Naive thymus-derived CD8-positive, alpha-beta T cell (primary cell): ENCODE measurements around the gene CLEC20A. TPM values are rescaled to one million over a fixed set of nuclear protein-coding genes. Genes with fewer than 3 reads are reported as not detected.
"Not testable (repeated sequence)": the region's sequence is repeated elsewhere in the genome, so short reads cannot be mapped to it uniquely, and the experiment has no call there.

Source experiments
- ATAC-seq, 2 donors: fragments of 150-1000 bp; cut with Tn5 transposase in 1 of 2; sonication (Bioruptor Pico), chemical (Tn5 transposase) in 1 of 2; 1 replicate in 1 of 2; 2 replicates in 1 of 2; pipeline ENCODE4 v1.10.0; 2021; ENCODE audit warnings: mild to moderate bottlenecking in 2 of 2, moderate library complexity in 2 of 2
- POLR2A ChIA-PET: fragments of 350-600 bp; sonication (Branson Sonifier 250); formaldehyde crosslinking; loops from one replicate; lab custom pipeline; 2021; ENCODE audit warnings: antibody characterized with exemption; lab: Charles Lee
- DNase-seq, 10 donors: peaks; one replicate each; pipeline versions ENCODE4 v3.0.0 to v3.0.0-alpha.2; 2020 to 2022
- H3K27ac Mint-ChIP-seq, 10 donors: one replicate each; pipeline ENCODE4 v1.8.0; 2020 to 2022; ENCODE audit warnings: mild to moderate bottlenecking in 10 of 10, mixed read lengths in 10 of 10, moderate library complexity in 4 of 10, inconsistent platforms in 1 of 10
- H3K27me3 Mint-ChIP-seq, 5 donors: one replicate each; pipeline ENCODE4 v1.8.0; 2021 to 2022; ENCODE audit warnings: mixed read lengths in 5 of 5
- H3K36me3 Mint-ChIP-seq, 3 donors: one replicate each; pipeline ENCODE4 v1.8.0; 2020 to 2022; ENCODE audit warnings: mixed read lengths in 3 of 3, mild to moderate bottlenecking in 2 of 3, inconsistent platforms in 1 of 3
- H3K4me1 Mint-ChIP-seq, 4 donors: one replicate each; pipeline ENCODE4 v1.8.0; 2021 to 2022; ENCODE audit warnings: mixed read lengths in 4 of 4
- H3K4me3 Mint-ChIP-seq, 10 donors: one replicate each; pipeline ENCODE4 v1.8.0; 2020 to 2022; ENCODE audit warnings: mild to moderate bottlenecking in 10 of 10, mixed read lengths in 10 of 10, moderate library complexity in 6 of 10, inconsistent platforms in 1 of 10
- H3K9me3 Mint-ChIP-seq, 9 donors: one replicate each; pipeline ENCODE4 v1.8.0; 2020 to 2022; ENCODE audit warnings: mixed read lengths in 9 of 9, mild to moderate bottlenecking in 3 of 9, inconsistent platforms in 1 of 9, moderate library complexity in 1 of 9
- polyA plus RNA-seq, 3 donors: library from polyadenylated mRNA; unstranded; fragments of 300-500 nt; fragmentation: Illumina TruSeq; gene quantifications; one replicate each; pipeline ENCODE4 v1.2.3, GENCODE V29; 2021
- total RNA-seq, 8 experiments: library from RNA in 2 of 8; stranded (reverse) in 2 of 8; gene quantifications; one replicate each; pipeline ENCODE4 v1.2.3 and lab custom pipeline; 2021 to 2026

CLEC20A gene
- total and polyA plus RNA-seq, 5 experiments from 2014 or later, result 0.47 TPM; not detected in 4

DNA sequence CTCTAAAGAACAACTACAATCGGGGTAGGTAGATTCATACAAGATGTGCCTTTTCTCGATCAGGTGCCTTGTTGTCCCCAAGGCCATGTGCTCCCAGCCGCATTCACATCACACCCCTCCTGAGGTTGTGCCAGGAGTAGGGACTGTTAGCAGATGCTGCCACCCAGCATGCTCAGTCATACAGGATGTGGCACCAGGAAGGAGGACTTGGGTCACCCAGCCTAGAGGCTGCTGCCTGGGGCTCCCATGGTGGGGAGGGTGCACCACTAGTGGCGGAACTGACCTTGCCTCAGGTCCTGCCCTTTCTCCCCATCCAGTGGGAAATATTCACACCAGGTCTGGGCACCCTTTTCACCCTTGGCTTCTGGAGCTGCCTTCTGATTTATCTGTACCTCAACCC lies 24.5 kb upstream of the CLEC20A start:
- Mint-ChIP-seq H3K36me3 (no peaks in the 10 kb centered on the region), H3K27ac (no peak overlapping the region), H3K9me3 (peaks cover 0 to 4% (median 0%) of the 10 kb centered on the region in 9 donors)

GRCh38 chr1:178520803-178521202 lies 24.0 kb upstream of the CLEC20A start:
- no peaks in the 10 kb centered on the region for H3K4me1 Mint-ChIP-seq
- no peaks in the 10 kb centered on the region for H3K36me3 Mint-ChIP-seq
- H3K9me3 Mint-ChIP-seq, result peaks cover 0 to 4% (median 0%) of the 10 kb centered on the region in 9 donors
- H3K27me3 Mint-ChIP-seq, result no peaks in the 10 kb centered on the region
- no peak overlapping the region for H3K27ac Mint-ChIP-seq
- POLR2A ChIA-PET, result no interaction called here
- no peak overlapping the region for H3K4me3 Mint-ChIP-seq
- no peak for DNase-seq
- ATAC-seq, result no peak

More for the DNA sequence above, 24.5 kb upstream of the CLEC20A start:
- Mint-ChIP-seq H3K4me3 (no peak overlapping the region), H3K27me3 (no peaks in the 10 kb centered on the region), H3K4me1 (no peaks in the 10 kb centered on the region)
- DNase-seq, result no peak
- ATAC-seq, result no peak
- POLR2A ChIA-PET, result no interaction called here

DNA sequence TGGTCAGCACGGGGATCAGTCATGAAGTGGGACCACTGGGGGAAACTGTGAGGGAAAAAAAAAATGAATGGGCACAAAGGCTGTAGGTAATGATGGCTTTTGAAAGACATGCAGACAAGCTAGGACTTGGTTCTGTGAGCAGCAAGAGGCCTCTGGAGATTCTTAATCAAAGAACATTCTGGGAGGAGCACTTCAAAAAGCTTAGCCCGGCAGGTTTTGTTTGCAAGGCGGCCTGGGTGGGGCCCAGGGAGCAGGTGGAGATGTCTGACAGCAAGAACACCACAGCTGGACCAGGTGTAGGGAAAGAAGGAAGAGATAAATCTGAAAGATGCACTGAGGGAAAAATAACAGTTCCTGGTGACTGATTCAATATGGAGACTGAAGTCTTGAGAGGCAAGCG lies 22.1 kb upstream of the CLEC20A start:
- ATAC-seq (no peak), DNase-seq (no peak)
- POLR2A ChIA-PET, result no interaction called here
- Mint-ChIP-seq H3K9me3 (no peaks in the 10 kb centered on the region), H3K27ac (no peak overlapping the region), H3K4me1 (no peaks in the 10 kb centered on the region), H3K27me3 (peaks cover 0 to 3% (median 0%) of the 10 kb centered on the region in 5 donors), H3K36me3 (no peaks in the 10 kb centered on the region), H3K4me3 (no peak overlapping the region)

GRCh38 chr1:178516110-178516509 lies 19.3 kb upstream of the CLEC20A start:
- H3K27me3 Mint-ChIP-seq, result peaks cover 0 to 3% (median 0%) of the 10 kb centered on the region in 5 donors
- ATAC-seq, result no peak
- DNase-seq, result no peak
- H3K4me3 Mint-ChIP-seq, result no peak overlapping the region
- H3K4me1 Mint-ChIP-seq, result no peaks in the 10 kb centered on the region
- no peaks in the 10 kb centered on the region for H3K36me3 Mint-ChIP-seq
- no peak overlapping the region for H3K27ac Mint-ChIP-seq
- POLR2A ChIA-PET, result no interaction called here
- no peaks in the 10 kb centered on the region for H3K9me3 Mint-ChIP-seq

GRCh38 chr1:178513278-178513983 lies 16.7 kb upstream of the CLEC20A start:
- no peaks in the 10 kb centered on the region for H3K36me3 Mint-ChIP-seq
- H3K27ac Mint-ChIP-seq, result no peak overlapping the region
- H3K4me1 Mint-ChIP-seq, result no peaks in the 10 kb centered on the region

GRCh38 chr1:178512566-178513277 lies 16.0 kb upstream of the CLEC20A start, which contains the start of gene TEX35:
TSS of gene TEX35 (plus strand) at chr1:178513109. CDS start at chr1:178513189, 80 bp downstream.
- DNase-seq (no peak), ATAC-seq (no peak)
- peaks cover 0 to 3% (median 0%) of the 10 kb centered on the region in 5 donors for H3K27me3 Mint-ChIP-seq
- no peak within 1 kb of the TSS for H3K4me3 Mint-ChIP-seq
- H3K4me1 Mint-ChIP-seq, result no peaks in the 10 kb centered on the region
- POLR2A ChIA-PET, result no interaction called here
- no peaks in the 10 kb centered on the region for H3K36me3 Mint-ChIP-seq
- H3K27ac Mint-ChIP-seq, result no peak within 1 kb of the TSS
- H3K9me3 Mint-ChIP-seq, result no peaks in the 10 kb centered on the region

More at GRCh38 chr1:178513278-178513983, 16.7 kb upstream of the CLEC20A start:
- no peak for ATAC-seq
- no peak for DNase-seq
- H3K4me3 Mint-ChIP-seq, result no peak overlapping the region
- peaks cover 0 to 3% (median 0%) of the 10 kb centered on the region in 5 donors for H3K27me3 Mint-ChIP-seq
- no peaks in the 10 kb centered on the region for H3K9me3 Mint-ChIP-seq
- POLR2A ChIA-PET, result no interaction called here

DNA sequence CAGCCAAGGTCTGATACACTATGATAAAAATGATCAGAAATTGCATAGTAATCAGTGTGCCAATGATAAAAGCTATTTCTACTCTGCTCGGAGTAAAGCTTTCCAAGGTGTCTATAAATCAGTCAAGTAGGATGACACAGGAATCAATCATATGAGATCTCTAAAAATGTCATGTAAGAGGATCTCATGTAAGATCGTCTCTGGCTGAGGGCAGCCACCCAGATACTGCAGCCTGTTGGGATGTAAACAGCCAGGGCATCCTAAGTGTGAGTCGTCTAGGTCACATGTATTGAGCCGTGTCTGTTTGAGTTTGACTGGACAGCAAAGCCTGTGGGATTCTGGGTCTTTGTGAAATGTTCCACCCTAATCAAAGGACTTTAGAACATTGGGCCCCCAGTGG lies 13.4 kb upstream of the CLEC20A start:
- Mint-ChIP-seq H3K27me3 (peaks cover 0 to 3% (median 0%) of the 10 kb centered on the region in 5 donors), H3K9me3 (no peaks in the 10 kb centered on the region), H3K27ac (no peak overlapping the region), H3K36me3 (no peaks in the 10 kb centered on the region), H3K4me1 (no peaks in the 10 kb centered on the region), H3K4me3 (no peak overlapping the region)
- POLR2A ChIA-PET, result no interaction called here
- DNase-seq (no peak), ATAC-seq (no peak)

DNA sequence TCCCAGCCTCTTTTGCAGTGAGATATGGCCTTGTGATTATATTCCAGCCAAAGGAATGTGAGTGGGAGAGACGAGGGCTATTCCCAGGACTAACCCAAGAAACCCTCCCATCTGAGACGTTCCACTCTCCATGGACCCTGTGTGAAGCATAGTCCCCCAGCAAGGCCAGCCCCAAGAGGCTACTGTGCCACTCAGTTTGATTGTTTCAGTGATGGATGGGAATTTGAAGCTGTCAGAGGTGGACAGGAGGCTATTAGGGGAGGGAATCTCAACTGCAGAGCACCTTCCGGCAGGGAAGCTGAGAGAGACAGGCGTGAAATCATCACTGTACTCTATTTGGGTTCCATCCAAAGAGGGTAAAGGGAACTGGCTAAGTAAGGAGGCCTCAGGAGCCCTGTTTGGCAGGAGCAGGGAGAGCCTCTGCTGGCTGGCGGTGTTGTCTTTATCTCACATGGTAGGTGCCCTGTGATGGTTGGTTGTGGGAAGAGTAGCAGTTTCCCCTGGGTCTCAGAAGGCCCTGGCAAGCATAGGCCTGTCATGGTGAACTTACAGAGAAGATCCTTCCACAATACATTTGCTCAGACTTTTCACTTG lies 12.7 kb upstream of the CLEC20A start:
- no peak overlapping the region for H3K27ac Mint-ChIP-seq

DNA sequence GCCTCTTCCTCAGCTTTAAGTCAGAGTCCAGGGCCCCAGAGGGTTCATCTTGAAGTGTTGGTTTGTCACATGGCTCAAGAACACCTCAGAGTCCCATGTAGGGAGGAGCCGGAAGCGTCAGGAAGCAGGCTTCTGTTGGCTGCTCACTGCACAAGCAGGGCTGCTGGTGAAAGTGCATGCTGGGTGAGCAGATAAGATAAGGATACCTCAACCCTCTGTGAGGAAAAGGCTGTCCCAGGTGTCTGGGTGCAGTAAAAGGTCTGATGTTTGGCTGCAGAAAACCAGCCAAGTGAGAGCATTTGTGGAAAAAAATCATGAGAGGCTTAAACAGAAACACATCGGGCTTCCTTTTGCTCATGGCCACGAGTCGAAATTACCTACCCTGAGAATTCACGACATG lies 9.9 kb upstream of the CLEC20A start:
- peak overlapping the region in 1 of 10 donors; percentile 54 for H3K27ac Mint-ChIP-seq
- H3K27me3 Mint-ChIP-seq, result peaks cover 0 to 20% (median 5%) of the 10 kb centered on the region in 5 donors
- no peak overlapping the region for H3K4me3 Mint-ChIP-seq
- POLR2A ChIA-PET, result no interaction called here
- H3K4me1 Mint-ChIP-seq, result no peaks in the 10 kb centered on the region
- H3K9me3 Mint-ChIP-seq, result no peaks in the 10 kb centered on the region
- H3K36me3 Mint-ChIP-seq, result no peaks in the 10 kb centered on the region
- DNase-seq (no peak), ATAC-seq (no peak)

More for the DNA sequence above, 12.7 kb upstream of the CLEC20A start:
- POLR2A ChIA-PET, result no interaction called here
- Mint-ChIP-seq H3K9me3 (no peaks in the 10 kb centered on the region), H3K27me3 (peaks cover 0 to 3% (median 0%) of the 10 kb centered on the region in 5 donors), H3K36me3 (no peaks in the 10 kb centered on the region), H3K4me3 (no peak overlapping the region), H3K4me1 (no peaks in the 10 kb centered on the region)
- DNase-seq (no peak), ATAC-seq (no peak)

DNA sequence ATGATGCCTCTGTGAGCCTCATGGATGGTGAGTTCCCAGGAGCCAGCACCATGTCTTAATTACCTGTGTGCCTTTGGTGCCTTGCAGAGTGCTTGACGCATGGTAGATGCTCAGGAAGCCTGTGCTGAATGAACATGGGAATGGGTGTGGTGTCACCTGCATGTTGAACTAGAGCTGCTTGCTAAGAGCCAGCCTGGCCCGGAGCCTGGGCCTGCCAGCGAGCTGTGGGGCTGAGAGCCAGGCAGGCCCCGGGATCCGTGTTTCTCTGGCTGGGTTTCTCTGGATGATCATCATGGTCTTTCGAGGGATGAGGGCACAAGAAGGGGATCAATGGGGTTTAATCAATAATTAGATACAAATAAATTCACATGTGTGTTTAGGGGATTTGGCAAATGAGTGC lies 9.4 kb upstream of the CLEC20A start:
- no peaks in the 10 kb centered on the region for H3K9me3 Mint-ChIP-seq
- DNase-seq (no peak), ATAC-seq (no peak)
- H3K27ac Mint-ChIP-seq, result no peak overlapping the region
- H3K4me3 Mint-ChIP-seq, result no peak overlapping the region
- peaks cover 0 to 20% (median 10%) of the 10 kb centered on the region in 5 donors for H3K27me3 Mint-ChIP-seq
- H3K4me1 Mint-ChIP-seq, result no peaks in the 10 kb centered on the region
- POLR2A ChIA-PET, result no interaction called here
- no peaks in the 10 kb centered on the region for H3K36me3 Mint-ChIP-seq

- H3K4me1 Mint-ChIP-seq, result no peaks in the 10 kb centered on the region
- ATAC-seq (no peak), DNase-seq (no peak)
- H3K9me3 Mint-ChIP-seq, result no peaks in the 10 kb centered on the region
- peaks cover 0 to 20% (median 10%) of the 10 kb centered on the region in 5 donors for H3K27me3 Mint-ChIP-seq
- H3K27ac Mint-ChIP-seq, result no peak overlapping the region
- H3K36me3 Mint-ChIP-seq, result no peaks in the 10 kb centered on the region
- H3K4me3 Mint-ChIP-seq, result no peak overlapping the region
- POLR2A ChIA-PET, result no interaction called here
These were observed 7.5 kb upstream of the CLEC20A start for GRCh38 chr1:178504286-178504685.

DNA sequence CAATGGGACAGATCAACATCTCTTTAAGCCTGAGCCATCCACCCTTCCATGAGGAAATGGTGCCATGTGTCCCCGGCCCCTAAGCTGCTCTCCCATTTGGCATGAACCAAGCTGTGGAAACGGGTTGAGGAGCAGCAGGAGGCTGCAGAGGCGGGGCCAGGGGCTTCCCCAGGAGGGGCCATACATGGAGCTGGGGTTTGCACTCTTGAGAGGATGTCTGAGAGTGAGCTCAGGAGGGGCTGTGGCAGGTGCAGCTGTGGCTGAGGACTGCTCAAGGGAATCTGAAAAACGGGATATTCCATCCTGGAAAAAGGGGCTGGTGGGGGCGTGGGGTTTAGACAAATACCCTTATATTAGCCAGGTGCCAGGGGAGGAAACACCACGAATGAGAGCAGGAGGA lies 7.1 kb upstream of the CLEC20A start:
- Mint-ChIP-seq H3K4me1 (no peaks in the 10 kb centered on the region), H3K27me3 (peaks cover 0 to 20% (median 10%) of the 10 kb centered on the region in 5 donors), H3K36me3 (no peaks in the 10 kb centered on the region), H3K27ac (no peak overlapping the region), H3K9me3 (no peaks in the 10 kb centered on the region), H3K4me3 (no peak overlapping the region)
- ATAC-seq, result no peak
- DNase-seq, result no peak
- POLR2A ChIA-PET, result no interaction called here

- H3K4me3 Mint-ChIP-seq, H3K27ac Mint-ChIP-seq, H3K9me3 Mint-ChIP-seq, DNase-seq, POLR2A ChIA-PET, ATAC-seq, H3K4me1 Mint-ChIP-seq, H3K36me3 Mint-ChIP-seq: not testable (repeated sequence)
- peaks cover 0 to 20% (median 10%) of the 10 kb centered on the region in 5 donors for H3K27me3 Mint-ChIP-seq
These were observed 6.6 kb upstream of the CLEC20A start for GRCh38 chr1:178503316-178503715.
